Activated CD4-positive, alpha-beta T cell treated with anti-CD3 and anti-CD28 coated beads, Interleukin-2, amount 50 U/mL, for 48 hours (primary cell): ENCODE measurements around the gene PTPRB.

Experiments
- DNase-seq, 2 experiments: peaks; one replicate each; pipeline ENCODE4 v3.0.0-alpha.2; 2020

Gene PTPRB

DNA sequence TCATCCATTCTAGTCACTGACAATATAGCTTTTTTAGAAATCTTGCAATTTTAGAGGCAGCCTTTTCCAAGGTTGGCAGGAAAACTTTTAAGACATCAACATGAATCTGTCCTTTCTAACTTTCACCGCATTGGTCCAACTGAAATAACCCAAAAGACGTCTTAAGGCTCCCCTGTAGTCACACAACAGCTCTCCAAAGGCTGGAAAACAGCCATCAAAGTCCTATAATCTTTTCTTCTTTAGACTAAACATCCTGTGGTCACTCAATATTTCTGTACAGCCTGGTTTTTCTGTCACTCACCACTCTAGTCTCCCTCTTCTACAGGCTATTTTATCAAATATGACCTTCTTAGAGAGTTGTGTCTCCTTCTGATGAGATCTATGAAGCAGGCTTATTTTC, 4.5 kb upstream of the PTPRB start:
- DNase-seq: no peak

DNA sequence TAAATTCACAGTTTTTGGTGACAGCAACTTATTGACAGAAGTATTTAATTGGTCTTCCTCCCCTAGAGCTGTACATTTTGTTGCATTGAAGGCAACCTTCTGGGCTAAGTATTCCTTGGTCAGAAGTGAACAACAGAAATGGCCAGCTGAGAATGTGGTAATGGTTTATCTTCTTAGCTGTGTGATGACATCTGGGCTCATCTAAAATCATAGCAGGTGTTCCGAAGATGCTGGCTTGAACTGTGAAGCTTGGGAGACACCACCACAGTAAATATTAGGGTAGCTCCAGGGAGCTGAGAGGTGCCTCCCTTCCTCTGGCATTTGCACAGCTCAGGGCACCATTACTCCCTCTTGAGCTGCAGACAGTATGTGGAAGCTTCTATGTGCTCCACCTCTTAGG, 3.7 kb upstream of the PTPRB start:
- DNase-seq: no peak

DNA sequence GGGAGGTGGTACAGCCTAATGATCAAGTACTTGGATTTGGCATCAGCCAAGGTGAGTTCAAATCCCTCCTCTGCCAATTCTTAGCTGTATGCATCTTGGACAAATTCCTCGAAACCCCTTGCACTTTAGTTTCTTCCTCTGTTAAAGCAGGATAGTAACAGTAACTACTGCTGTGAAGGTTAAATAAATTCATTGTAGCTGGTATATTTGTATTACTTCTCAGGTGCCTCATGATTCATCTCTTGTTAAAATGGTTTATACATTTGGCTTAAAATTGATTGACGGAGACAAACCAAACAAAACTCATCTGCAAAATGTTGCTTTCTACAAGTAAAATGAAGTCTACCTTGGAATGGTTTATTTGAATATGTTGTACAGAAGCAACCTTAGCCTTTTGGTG, 2.3 kb upstream of the PTPRB start:
- no peak for DNase-seq

GRCh38 chr12:70638639-70639360, 1.6 kb upstream of the PTPRB start:
- no peak for DNase-seq

GRCh38 chr12:70635755-70636154, 1.5 kb downstream of the PTPRB start:
- no peak for DNase-seq

GRCh38 chr12:70628701-70629480, 8.3 kb downstream of the PTPRB start:
- no peak for DNase-seq

DNA sequence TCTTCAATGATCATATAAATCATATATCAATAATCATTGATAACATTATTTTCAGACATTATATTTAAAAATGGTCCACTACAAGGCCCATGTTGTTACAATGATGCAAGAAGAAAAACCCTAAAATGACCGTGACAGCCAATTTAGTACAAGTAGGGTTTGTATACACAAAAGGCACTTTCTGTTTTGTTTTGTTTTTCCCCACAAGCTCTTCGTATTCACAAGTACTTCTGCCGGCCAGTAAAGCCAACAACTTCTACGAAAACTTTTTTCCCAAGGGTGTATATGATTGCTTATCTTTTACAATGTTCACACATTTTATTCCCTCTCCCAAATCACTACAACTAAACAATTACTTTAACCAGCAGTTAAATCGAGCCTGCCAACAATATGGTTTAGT, 9.6 kb downstream of the PTPRB start:
- DNase-seq: no peak

GRCh38 chr12:70626180-70626579, 11.0 kb downstream of the PTPRB start:
- DNase-seq: no peak

- DNase-seq: no peak
Measured at GRCh38 chr12:70619471-70620152, 17.6 kb downstream of the PTPRB start.

DNA sequence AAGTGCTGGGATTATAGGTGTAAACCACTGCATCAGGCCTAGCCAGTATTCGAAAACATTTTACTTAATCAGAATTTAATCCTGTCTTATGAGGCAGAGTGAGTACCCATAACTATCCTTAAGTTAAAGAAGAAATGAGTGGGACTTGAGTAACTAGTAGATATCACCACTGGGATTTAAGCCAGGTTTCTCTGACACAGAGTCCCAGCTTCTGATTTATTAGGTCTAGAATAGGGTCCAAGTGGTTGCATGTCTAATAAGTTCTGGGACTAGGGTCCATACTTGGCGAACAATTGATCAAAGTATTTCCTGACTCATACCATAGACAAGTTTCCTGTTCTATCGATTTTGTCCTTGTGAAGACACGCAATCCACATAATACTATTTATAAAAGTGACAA, 18.9 kb downstream of the PTPRB start:
- DNase-seq: no peak

DNA sequence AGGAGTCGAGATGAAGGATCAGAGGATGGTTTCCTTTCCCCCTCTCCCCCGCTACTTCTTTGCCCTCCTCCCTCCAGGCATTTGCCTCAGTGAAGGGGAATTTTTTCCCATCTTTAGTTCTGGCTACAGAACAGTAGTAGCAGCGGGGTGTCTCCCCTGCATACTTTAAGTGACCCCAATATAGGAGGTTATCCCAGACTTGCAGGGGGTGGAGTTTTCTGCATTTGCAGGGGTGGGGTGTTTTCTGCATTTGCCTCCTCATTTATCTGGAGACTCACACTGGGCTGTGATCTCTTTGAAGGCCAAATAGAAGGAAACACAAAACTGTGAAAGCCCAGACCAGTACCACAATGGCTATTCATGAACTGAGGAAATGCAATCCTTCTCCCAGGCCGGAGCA, 19.8 kb downstream of the PTPRB start:
- no peak for DNase-seq

DNA sequence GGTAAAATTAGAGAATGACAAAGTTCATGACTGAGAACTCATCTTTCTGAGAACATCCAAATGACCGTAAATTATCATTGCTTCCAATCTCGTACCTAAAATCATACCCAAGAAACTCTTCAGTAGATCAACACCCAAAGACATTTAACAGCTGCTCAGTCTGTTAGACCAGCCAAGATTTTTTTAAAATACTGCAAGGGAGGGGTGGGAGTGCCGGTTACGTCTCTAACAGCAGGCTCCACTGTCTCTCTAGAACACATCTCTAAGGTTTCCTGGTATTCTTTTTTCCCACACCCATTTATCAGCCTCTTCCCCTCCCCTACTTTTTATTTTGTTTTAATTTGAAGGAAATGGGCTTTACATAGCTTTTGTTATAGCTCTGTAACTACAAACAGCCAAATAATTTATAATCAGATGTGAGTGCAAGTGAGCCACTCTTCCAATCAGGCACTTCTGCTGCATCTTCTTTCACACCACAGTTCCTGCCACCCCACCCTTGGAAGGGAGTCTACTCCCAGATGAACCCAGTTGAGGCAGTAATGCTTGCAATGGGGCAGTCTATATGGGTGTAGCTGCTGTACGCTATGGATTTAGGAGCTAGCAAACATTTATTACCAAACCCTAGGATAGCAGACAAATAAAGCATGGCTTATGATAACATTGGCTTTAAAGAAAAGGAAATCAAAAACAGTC, 21.9 kb downstream of the PTPRB start:
- no peak for DNase-seq

DNA sequence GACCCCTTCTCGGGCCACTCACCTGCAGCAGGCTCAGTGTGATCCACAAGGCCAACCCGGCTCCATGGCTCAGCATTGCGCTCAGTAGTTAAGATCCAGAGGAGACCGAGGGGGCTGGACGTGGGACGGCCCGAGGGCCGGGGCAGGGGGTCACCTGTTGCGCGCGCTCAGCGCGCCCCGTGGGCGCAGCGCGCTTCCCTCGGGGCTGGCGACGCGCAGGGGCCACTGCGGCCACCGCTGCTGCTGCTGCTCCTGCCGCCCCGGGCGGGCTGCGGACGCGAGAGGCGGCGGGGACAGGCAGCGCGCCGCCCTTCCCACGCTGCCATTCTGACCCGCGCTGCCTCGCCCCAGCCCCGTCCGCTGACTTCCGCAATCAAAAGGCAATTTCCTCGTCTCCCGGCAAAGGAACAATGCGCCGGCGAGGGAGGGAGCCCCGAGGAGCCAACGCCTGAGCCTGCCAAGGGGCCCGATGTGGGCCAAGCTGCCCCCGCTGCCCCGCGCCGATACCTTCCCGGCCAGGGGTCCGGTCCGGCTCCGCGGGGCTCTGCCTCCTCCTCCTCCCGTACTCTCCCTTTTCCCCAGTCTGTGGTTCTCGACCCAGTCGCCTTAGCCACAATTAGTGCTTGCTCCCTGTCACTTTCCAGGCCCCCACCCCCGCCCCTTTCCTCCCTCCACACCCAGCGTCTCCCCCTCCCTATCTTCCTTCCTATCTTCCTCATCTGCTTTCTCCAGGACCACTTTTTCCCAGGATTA, 27.3 kb downstream of the PTPRB start:
- DNase-seq: no peak

GRCh38 chr12:70609203-70609602, 28.0 kb downstream of the PTPRB start:
- DNase-seq: no peak

DNA sequence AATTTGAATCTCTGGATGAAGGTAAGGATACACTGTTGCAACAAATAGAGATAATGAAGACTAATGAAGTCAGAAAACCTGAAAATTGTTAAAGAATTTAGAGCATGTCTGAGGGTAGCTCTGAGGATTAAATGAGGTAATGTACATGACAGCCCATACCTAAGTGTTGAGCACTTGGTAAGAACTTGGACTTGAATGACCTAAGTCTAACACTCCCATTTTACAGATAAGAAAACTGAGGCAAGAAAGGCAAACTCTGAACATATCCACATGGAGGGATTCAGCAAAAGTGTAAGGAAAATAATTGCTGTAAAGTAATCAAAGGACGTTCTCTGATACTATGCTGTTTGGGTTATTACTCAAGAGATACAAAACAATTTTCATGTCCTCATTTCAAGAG, 29.0 kb downstream of the PTPRB start:
- DNase-seq: no peak

GRCh38 chr12:70607107-70607506, 30.1 kb downstream of the PTPRB start:
- no peak for DNase-seq

GRCh38 chr12:70605976-70606375, 31.3 kb downstream of the PTPRB start:
- DNase-seq: no peak

- no peak for DNase-seq
Measured at GRCh38 chr12:70604662-70605061, 32.6 kb downstream of the PTPRB start.

- no peak for DNase-seq
Measured at GRCh38 chr12:70603044-70603443, 34.2 kb downstream of the PTPRB start.

DNA sequence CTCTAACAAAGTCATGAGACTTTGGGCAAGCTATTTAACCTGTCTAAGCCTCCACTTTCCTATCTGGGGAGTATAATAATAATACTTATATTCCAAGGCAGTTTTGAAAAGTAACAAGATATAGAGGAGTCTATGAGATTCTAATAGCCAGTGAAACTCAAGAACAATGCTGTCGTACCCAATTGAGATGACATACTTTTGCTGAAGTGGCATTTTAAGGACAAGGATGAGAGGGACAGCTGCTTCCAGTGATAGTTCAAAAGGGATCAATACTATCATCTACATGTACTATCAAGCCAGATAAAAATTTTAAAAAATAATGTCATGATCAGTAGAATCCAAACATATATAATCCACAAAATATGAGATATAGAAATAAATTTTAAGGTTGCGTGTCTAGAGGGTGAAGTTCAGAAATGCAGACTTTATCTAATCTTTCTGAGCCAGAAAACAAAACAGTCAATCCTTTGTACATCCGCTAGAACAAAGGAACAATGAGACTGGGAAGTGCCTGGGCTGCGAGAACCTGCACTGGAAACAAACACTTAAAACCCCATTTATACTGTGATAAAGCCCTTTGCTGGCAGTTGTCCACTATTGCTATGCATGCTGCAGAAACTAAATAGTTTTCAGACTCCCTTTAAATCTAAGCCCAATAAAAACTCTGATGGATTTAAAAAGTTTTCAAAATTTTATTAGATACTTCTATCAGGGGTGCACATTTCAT, 38.6 kb downstream of the PTPRB start:
- no peak for DNase-seq

GRCh38 chr12:70592664-70593063, 44.6 kb downstream of the PTPRB start:
- DNase-seq: no peak
